Caco-2 (cell line): ENCODE results near the gene LRBA. TPM values are rescaled to one million over a fixed set of nuclear protein-coding genes. Genes with fewer than 3 reads are reported as not detected.

Source experiments
- BruUV-seq: library from RNA; stranded (reverse); fragments of 400-500 nt; replicated peaks from 2 replicates; lab custom pipeline; 2021; lab: Mats Ljungman, UMichigan
- CTCF ChIA-PET: fragments of 300-600 bp; sonication (Branson Sonifier 250); formaldehyde crosslinking; loops from one replicate; lab custom pipeline; 2022; ENCODE audit warnings: antibody characterized with exemption; lab: Charles Lee
- POLR2A ChIA-PET: fragments of 300-600 bp; sonication (Branson Sonifier 250); formaldehyde crosslinking; loops from one replicate; lab custom pipeline; 2022; ENCODE audit warnings: antibody characterized with exemption; lab: Charles Lee
- DNase-seq, 2 experiments: peaks; one replicate each; pipeline versions ENCODE4 v3.0.0 to v3.0.0-alpha.2; 2020 to 2022
- H3K27me3 ChIP-seq: replicated peaks from 2 replicates; pipeline ENCODE4 v1.6.0; 2011; ENCODE audit warnings: low read length; ENCODE audit not compliant: control insufficient read depth, insufficient read depth
- H3K36me3 ChIP-seq: 2 replicates; pipeline ENCODE4 v1.5.1; 2011; ENCODE audit warnings: low read length; ENCODE audit not compliant: control insufficient read depth, insufficient read depth
- H3K4me1 ChIP-seq: fragments of 250-450 bp; sonication (Bioruptor Pico); 2 replicates; pipeline ENCODE4 v1.5.1; 2020; ENCODE audit warnings: mild to moderate bottlenecking
- H3K4me3 ChIP-seq: 2 replicates; pipeline ENCODE4 v1.5.1; 2011; ENCODE audit warnings: low read depth, mild to moderate bottlenecking, control low read depth, low read length
- H3K9me3 ChIP-seq: fragments of 250-450 bp; sonication (Bioruptor Pico); 2 replicates; pipeline ENCODE4 v1.5.1; 2020; ENCODE audit warnings: mild to moderate bottlenecking, moderate library complexity
- H3K27ac Mint-ChIP-seq: one replicate; pipeline ENCODE4 v1.8.0; 2022; ENCODE audit warnings: mixed read lengths; ENCODE audit not compliant: unreplicated experiment
- H3K27me3 Mint-ChIP-seq: one replicate; pipeline ENCODE4 v1.8.0; 2022; ENCODE audit warnings: mixed read lengths; ENCODE audit not compliant: insufficient read depth, unreplicated experiment
- H3K36me3 Mint-ChIP-seq: one replicate; pipeline ENCODE4 v1.8.0; 2022; ENCODE audit warnings: mild to moderate bottlenecking, mixed read lengths; ENCODE audit not compliant: insufficient read depth, unreplicated experiment
- H3K4me1 Mint-ChIP-seq: one replicate; pipeline ENCODE4 v1.8.0; 2022; ENCODE audit warnings: low read depth, mixed read lengths; ENCODE audit not compliant: unreplicated experiment
- H3K4me3 Mint-ChIP-seq: one replicate; pipeline ENCODE4 v1.8.0; 2022; ENCODE audit warnings: mild to moderate bottlenecking, moderate library complexity, mixed read lengths; ENCODE audit not compliant: unreplicated experiment
- H3K9me3 Mint-ChIP-seq: one replicate; pipeline ENCODE4 v1.8.0; 2022; ENCODE audit warnings: mixed read lengths; ENCODE audit not compliant: unreplicated experiment
- intact Hi-C: fragments of 100-400 bp; cut with micrococcal nuclease; formaldehyde crosslinking; loops from one replicate; pipeline ENCODE4 v1.10.0; 2022; ENCODE audit not compliant: unreplicated experiment
- total RNA-seq: library from RNA; stranded (reverse); gene quantifications from 2 replicates; pipeline ENCODE4 v1.2.3, GENCODE V29; 2022
- TF ChIP-seq, protein P1 (sequence below), 2 experiments: fragments of 200-600 bp in 1 of 2; IDR thresholded peaks; 1 replicate in 1 of 2; 2 replicates in 1 of 2; pipeline versions ENCODE4 v1.5.1 to v1.8.0; 2011 to 2022; ENCODE audit warnings: antibody characterized with exemption in 1 of 2, control low read depth in 1 of 2, inconsistent platforms in 1 of 2, low read depth in 1 of 2, low read length in 1 of 2, mild to moderate bottlenecking in 1 of 2, moderate library complexity in 1 of 2; ENCODE audit not compliant: insufficient read depth in 1 of 2, severe bottlenecking in 1 of 2, unreplicated experiment in 1 of 2

The LRBA gene
- total RNA-seq, 1 experiment from 2014 or later = 53.2 TPM

DNA sequence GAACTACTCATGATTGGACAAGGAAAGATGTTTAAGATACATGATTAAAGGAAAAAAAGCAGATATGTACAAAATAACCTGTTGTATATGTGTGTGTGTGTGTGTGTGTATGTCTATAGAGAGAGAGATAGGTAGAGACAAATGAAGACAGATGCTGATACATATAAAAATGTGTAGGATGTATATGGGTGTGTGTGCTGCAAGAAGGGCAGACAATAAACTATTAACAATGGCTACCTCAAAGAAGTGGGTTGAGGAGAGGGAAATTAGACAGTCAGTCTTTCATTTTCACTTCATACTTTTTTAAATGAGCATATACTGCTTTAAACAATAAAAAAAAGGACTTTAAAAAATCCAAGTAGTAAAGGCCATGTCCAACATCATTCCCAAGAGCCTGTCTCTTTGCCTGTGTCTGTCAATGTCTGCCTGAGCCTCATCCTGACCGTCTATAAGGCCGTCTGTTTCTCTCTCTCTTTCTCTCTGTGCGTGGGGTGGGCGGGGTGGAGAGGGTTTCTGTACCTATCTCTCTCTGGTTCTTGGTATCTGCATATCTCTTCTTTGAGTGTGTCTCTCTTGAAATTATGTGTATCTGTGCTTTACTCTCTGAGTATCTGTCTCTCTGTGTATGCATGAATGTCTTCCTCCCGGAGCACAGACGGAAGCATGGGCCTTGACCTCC, 62.8 kb downstream of the LRBA start:
- H3K4me3 Mint-ChIP-seq = no peak overlapping the region
- peaks cover 2% of the 10 kb centered on the region; the same call in 1 of the 2 replicates for H3K9me3 ChIP-seq
- H3K4me3 ChIP-seq = no peak overlapping the region
- no peak for DNase-seq
- H3K9me3 Mint-ChIP-seq = peaks cover 14% of the 10 kb centered on the region
- TF ChIP-seq, protein P1, sequence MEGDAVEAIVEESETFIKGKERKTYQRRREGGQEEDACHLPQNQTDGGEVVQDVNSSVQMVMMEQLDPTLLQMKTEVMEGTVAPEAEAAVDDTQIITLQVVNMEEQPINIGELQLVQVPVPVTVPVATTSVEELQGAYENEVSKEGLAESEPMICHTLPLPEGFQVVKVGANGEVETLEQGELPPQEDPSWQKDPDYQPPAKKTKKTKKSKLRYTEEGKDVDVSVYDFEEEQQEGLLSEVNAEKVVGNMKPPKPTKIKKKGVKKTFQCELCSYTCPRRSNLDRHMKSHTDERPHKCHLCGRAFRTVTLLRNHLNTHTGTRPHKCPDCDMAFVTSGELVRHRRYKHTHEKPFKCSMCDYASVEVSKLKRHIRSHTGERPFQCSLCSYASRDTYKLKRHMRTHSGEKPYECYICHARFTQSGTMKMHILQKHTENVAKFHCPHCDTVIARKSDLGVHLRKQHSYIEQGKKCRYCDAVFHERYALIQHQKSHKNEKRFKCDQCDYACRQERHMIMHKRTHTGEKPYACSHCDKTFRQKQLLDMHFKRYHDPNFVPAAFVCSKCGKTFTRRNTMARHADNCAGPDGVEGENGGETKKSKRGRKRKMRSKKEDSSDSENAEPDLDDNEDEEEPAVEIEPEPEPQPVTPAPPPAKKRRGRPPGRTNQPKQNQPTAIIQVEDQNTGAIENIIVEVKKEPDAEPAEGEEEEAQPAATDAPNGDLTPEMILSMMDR (IDR thresholded peaks at IDR 0.05; ENCODE audit: insufficient read depth in 1 of 2, low read depth in 1 of 2, low read length in 1 of 2, severe bottlenecking in 1 of 2, unreplicated experiment in 1 of 2) = no peak
- intact Hi-C loops = no loop called here
- peaks cover 8% of the 10 kb centered on the region; the same call in 1 of the 2 replicates for H3K4me1 ChIP-seq
- H3K27me3 ChIP-seq = no peaks in the 10 kb centered on the region
- ChIA-PET CTCF (no interaction called here), POLR2A (no interaction called here)
- H3K4me1 Mint-ChIP-seq = peaks cover 6% of the 10 kb centered on the region
- H3K36me3 ChIP-seq = no peaks in the 10 kb centered on the region
- peaks cover 6% of the 10 kb centered on the region for H3K36me3 Mint-ChIP-seq
- no TSS peak for BruUV-seq
- H3K27me3 Mint-ChIP-seq = no peaks in the 10 kb centered on the region
- H3K27ac Mint-ChIP-seq = no peak overlapping the region

DNA sequence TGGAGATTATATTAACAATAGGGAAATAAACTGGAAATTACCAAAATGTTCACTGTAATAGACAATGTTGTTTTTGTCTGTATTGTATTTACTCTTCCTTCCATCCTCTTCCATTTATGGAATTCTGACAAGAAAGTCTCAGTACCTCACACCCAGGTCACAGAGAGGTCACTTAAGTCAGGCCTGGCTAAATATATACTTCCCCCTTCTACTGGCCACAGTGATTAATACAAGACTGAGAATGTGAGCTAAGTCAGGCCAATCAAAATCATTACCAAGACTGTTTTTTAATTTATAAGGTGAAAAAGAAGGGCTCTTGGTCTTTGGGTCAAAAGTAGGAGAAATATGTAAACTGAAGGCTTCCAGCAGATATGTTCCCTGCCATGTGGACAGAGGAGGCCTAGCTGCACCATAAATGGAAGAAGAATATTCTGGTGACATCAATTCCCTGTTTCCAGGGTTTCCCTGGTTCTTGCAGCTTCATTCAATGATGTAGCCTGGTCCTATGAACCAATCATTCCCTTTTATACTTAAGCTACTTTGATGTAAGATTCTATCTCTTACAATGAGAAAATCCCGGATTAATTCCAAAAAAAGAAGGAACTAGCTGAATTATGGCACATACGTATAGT, 64.3 kb downstream of the LRBA start:
- Histone ChIP-seq H3K9me3 (no peaks in the 10 kb centered on the region), H3K4me1 (peaks cover 8% of the 10 kb centered on the region; the same call in 1 of the 2 replicates), H3K27me3 (no peaks in the 10 kb centered on the region), H3K36me3 (no peaks in the 10 kb centered on the region), H3K4me3 (no peak overlapping the region)
- H3K36me3 Mint-ChIP-seq = no peaks in the 10 kb centered on the region
- no TSS peak for BruUV-seq
- TF ChIP-seq, protein P1 (IDR thresholded peaks at IDR 0.05; ENCODE audit: insufficient read depth in 1 of 2, low read depth in 1 of 2, low read length in 1 of 2, severe bottlenecking in 1 of 2, unreplicated experiment in 1 of 2) = no peak
- H3K27ac Mint-ChIP-seq = no peak overlapping the region
- intact Hi-C loops = no loop called here
- no peaks in the 10 kb centered on the region for H3K9me3 Mint-ChIP-seq
- POLR2A ChIA-PET = interaction anchor here (0.6 kb wide), 1 partner anchor 60 kb away, joined by 13 read pairs; no protein-coding TSS in a partner anchor
- H3K27me3 Mint-ChIP-seq = no peaks in the 10 kb centered on the region
- DNase-seq = no peak
- CTCF ChIA-PET = no interaction called here
- peaks cover 6% of the 10 kb centered on the region for H3K4me1 Mint-ChIP-seq
- H3K4me3 Mint-ChIP-seq = no peak overlapping the region

DNA sequence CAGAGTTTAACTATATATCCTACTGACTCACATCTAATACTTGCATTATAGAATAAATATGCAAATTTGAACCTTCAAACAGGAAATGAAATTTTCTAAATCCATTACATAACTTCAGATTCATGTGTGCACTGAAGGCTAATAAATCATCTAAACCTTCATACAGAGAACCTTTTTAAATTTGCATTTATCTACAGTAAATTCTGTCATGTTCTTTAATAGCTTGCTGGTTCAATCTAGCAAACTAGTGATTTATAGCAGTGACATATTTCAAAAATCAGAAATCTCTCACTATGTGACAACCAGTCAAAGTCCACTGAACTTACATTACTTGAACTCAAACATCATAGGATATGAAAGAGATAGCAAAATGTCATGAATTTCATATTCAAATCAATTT, 65.1 kb downstream of the LRBA start:
- Mint-ChIP-seq H3K9me3 (no peaks in the 10 kb centered on the region), H3K4me1 (peaks cover 6% of the 10 kb centered on the region), H3K36me3 (no peaks in the 10 kb centered on the region), H3K4me3 (no peak overlapping the region), H3K27me3 (no peaks in the 10 kb centered on the region), H3K27ac (no peak overlapping the region)
- Histone ChIP-seq H3K36me3 (no peaks in the 10 kb centered on the region), H3K4me3 (no peak overlapping the region), H3K27me3 (no peaks in the 10 kb centered on the region), H3K9me3 (no peaks in the 10 kb centered on the region), H3K4me1 (peaks cover 8% of the 10 kb centered on the region; the same call in 1 of the 2 replicates)
- BruUV-seq = no TSS peak
- intact Hi-C loops = no loop called here
- TF ChIP-seq, protein P1 (IDR thresholded peaks at IDR 0.05; ENCODE audit: insufficient read depth in 1 of 2, low read depth in 1 of 2, low read length in 1 of 2, severe bottlenecking in 1 of 2, unreplicated experiment in 1 of 2) = no peak
- DNase-seq = no peak
- ChIA-PET CTCF (no interaction called here), POLR2A (no interaction called here)
